NOMO-1 (cell line): ENCODE measurements around the gene TMEM132C.
"Not testable (repeated sequence)": the region's sequence is repeated elsewhere in the genome, so short reads cannot be mapped to it uniquely, and the experiment has no call there.

Experiments used
- DNase-seq, 2 experiments: peaks; one replicate each; lab custom pipeline; 2025; ENCODE audit not compliant: unreplicated experiment in 2 of 2; lab: John Stamatoyannopoulos, UW

TMEM132C gene

GRCh38 chr12:128603573-128604115 lies 336.7 kb downstream of the TMEM132C start:
- no peak for DNase-seq

DNA sequence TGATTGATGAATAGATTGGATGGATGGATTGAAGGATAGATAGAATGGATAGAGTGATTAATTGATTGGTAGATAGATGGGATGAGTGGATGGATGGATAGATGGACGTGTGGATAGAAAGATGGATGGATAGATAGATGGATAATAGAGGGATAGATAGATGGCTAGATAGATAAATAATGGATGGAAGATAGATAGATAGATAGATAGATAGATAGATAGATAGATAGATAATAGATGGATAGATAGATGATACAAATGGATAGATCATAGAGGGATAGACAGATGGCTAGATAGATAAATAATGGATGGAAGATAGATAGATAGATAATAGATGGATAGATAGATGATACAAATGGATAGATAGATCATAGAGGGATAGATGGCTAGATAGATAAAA lies 337.2 kb downstream of the TMEM132C start:
- not testable (repeated sequence) for DNase-seq

- DNase-seq = no peak
These were observed 339.1 kb downstream of the TMEM132C start for GRCh38 chr12:128606051-128606450.

- no peak for DNase-seq
These were observed 339.6 kb downstream of the TMEM132C start for GRCh38 chr12:128606538-128606937.

DNA sequence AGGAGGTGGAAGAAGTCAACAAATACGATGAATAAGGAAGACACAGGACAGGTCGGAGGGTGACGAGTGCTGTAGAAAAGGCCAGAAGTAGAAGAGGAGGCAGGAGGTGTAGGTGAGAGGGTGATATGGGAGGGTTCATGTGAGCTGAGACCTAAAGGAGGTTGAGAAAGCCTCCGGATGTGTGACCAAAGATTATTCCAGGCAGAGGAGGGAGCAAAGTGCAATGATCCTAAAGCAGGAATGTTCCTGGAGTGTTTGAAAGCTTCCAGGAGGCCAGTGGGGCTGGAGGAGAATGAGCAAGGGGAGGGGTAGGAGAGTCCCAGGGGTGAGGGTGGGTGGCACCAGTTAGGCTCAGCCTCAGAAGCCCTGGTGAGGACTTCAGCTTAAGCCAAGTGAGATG lies 340.0 kb downstream of the TMEM132C start:
- no peak for DNase-seq

GRCh38 chr12:128607641-128608040 lies 340.7 kb downstream of the TMEM132C start:
- no peak for DNase-seq

DNA sequence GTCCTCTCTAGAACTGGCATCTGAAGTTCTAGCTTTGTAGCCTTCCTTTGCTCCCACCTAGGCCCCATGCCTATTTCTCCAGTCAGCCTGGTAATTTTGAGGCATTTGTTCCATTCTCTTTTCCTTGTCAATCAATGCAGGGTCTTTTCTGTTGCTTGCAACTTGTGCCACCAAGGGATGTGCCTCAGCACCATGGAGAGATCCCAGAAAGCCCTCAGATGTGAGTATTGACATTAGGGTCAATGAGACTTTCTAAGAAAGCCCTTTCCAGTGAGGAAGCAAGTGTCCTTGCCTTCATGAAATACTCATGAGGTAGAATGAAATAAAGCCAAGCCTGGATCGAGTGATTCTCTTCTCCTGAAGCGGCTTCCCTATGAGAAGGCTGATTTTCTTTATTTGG lies 342.9 kb downstream of the TMEM132C start:
- DNase-seq = no peak

DNA sequence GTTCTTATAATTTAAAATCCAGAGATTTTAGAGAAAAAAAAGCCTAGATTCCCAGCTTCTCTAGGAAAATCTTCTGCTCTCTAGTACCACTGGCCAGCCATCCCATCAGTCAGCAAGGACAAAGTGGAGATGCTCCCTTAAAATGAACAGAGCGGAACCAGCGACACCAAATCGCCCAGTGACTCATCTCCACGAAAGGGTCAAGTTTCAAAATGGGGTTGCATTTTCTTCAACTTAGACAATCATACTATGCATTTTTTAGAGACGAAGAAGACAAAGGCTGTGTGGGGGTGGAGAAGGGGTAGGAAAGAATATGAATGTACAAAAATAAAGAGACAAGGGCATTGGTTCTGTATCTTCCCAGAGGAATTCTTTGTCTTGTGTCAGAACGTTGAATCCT lies 344.8 kb downstream of the TMEM132C start:
- DNase-seq = no peak

- no peak for DNase-seq
These were observed 345.3 kb downstream of the TMEM132C start for GRCh38 chr12:128612150-128612850.

DNA sequence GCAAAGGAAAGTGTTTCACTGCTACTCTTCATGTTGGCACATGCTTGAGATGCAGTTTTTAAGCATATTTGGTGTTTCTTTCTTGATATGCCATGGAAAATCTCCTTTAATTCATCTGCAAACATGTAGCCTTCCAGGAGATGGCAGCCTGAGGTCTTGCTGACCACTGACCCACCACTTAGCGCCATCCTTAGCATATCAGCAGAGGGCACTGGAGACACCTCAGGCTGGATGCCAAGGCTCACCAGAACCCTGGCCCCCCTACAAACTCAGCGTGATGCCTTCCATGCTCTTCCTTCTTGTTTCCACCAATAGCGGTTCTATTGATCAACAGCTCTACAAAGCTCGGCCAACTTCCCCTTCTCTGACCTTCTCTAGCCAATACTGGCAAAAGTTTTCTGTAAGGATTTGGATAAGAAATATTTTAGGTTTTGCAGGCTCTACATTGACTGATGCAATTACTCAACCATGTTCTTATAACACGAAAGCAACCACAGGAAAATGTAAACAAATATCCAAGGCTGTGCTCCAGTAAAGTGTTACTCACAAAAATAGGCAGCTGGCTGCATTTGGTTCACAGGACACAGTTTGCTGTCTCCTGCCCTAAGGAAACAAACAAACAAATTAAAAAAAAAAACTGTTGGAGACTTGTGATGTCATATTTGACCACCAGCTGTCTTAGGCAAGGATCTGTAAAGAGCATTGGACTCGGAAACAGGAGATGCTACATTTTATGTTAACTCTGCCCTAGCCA lies 347.0 kb downstream of the TMEM132C start:
- no peak for DNase-seq

DNA sequence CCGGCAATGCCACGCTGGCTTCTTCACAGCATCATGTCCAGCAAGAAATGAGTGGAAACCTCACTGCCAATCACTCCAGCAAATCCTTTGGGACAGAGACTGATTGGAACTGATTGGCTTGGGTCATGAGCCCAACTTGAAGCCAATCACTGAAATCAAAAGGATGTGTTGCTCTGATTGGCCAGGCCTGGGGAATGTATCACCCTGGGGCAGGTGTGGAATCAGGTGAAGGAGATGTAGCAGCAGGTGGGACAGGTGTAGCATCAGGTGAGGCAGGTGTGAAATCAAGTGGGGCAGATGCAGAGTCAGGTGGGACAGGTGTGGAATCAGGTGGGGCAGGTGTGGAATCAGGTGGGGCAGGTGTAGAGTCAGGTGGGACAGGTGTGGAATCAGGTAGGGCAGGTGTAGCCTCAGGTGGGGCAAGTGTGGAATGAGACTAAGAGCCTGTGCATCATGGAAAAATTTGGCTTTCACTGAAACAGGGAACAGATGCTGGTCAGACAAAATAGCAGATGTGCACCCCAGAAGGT lies 350.4 kb downstream of the TMEM132C start:
- no peak for DNase-seq

- no peak for DNase-seq
These were observed 352.3 kb downstream of the TMEM132C start for GRCh38 chr12:128619263-128619662.

GRCh38 chr12:128621304-128621703 lies 354.3 kb downstream of the TMEM132C start:
- no peak for DNase-seq

- no peak for DNase-seq
These were observed 356.8 kb downstream of the TMEM132C start for GRCh38 chr12:128623748-128624147.

DNA sequence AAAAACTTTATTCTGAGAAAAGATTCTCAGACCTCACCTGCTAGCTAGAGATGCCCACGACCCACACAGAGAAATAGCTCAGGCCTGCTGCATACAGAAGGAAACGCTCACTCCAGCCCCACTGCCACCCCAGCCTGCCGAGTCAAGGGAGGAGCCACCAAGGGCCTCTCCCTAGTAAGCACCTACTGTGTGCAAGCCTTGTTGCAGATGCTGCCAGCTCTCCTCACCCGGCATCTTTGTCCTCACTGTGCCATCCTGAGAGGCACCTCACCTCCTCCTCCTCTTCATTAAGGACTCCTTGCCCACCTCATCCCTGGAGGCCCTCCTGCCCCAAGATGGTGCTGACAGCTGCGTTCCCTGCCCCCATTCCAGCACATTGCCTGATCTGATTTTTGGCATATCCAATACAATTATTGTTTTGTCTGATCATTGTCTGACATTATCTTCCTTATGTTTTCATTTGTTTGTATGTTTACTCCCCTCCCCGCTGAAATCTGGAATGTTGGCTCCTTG lies 359.9 kb downstream of the TMEM132C start:
- DNase-seq = no peak

DNA sequence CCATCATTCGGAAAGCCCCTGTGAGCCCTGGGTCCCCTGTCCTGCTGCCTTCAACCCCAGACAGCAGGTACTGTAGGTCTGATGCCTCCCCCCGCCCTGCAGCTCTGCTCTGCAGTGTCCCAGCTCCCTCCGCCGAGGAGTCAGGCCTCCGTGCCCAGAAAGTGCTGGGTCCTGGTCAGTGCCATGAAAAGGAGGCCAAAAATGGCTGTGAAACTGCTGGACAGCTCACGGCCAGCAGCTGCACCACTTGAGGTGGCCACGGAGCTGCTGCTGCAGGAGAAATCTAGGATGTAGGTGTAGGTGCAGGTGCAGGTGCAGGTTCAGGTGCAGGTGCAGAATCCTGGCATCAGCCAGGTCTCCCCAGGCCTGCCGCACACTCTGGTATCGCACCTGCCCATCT lies 360.7 kb downstream of the TMEM132C start:
- no peak for DNase-seq

- DNase-seq = no peak
These were observed 363.0 kb downstream of the TMEM132C start for GRCh38 chr12:128629979-128630378.

GRCh38 chr12:128637642-128638606 lies 371.0 kb downstream of the TMEM132C start:
- DNase-seq = no peak

GRCh38 chr12:128639089-128639488 lies 372.1 kb downstream of the TMEM132C start:
- no peak for DNase-seq

GRCh38 chr12:128643155-128643554 lies 376.2 kb downstream of the TMEM132C start:
- no peak for DNase-seq
